K562 (cell line): ENCODE measurements around the gene SLC24A1. TPM values are rescaled to one million over a fixed set of nuclear protein-coding genes. Genes with fewer than 3 reads are reported as not detected.

Experiments
- ATAC-seq: fragments of 200-7000 bp; cut with Tn5 transposase; 3 replicates; pipeline ENCODE4 v1.9.1; 2020; ENCODE audit warnings: moderate library complexity
- BruUV-seq: library from RNA; stranded (reverse); fragments of 400-500 nt; replicated peaks from 2 replicates; lab custom pipeline; 2021; lab: Mats Ljungman, UMichigan
- CTCF ChIA-PET: fragments of 300-600 bp; formaldehyde crosslinking; extraction: SDS; loops from one replicate; lab custom pipeline; 2021; ENCODE audit warnings: low intra/inter-chr PET ratio; lab: Yijun Ruan, JAX
- POLR2A ChIA-PET: fragments of 300-600, 350-650 bp; sonication (Branson Sonifier 250); formaldehyde crosslinking; extraction: SDS; loops from one replicate; lab custom pipeline; 2021; ENCODE audit warnings: antibody characterized with exemption, inconsistent platforms; lab: Yijun Ruan, JAX
- DNase-seq, 4 experiments: peaks; one replicate each; pipeline versions ENCODE4 v3.0.0 to v3.0.0-alpha.2; 2011 to 2018; ENCODE audit warnings: low spot score in 3 of 4, mixed read lengths in 3 of 4; ENCODE audit errors: extremely low read depth in 1 of 4
- FAIRE-seq: peaks from 2 replicates; lab custom pipeline; 2011; peaks lifted over from hg19 to GRCh38; lab: Jason Lieb, UNC
- H2AFZ ChIP-seq: 2 replicates; pipeline ENCODE4 v1.6.0; 2011; ENCODE audit warnings: low read depth, low read length, control low read depth, inconsistent platforms
- H3K27ac ChIP-seq: fragments of 200-600 bp; 3 replicates; pipeline ENCODE4 v1.8.0; 2011; ENCODE audit warnings: low read depth, mild to moderate bottlenecking, control low read depth, inconsistent platforms, low read length, moderate library complexity, mixed read lengths; ENCODE audit errors: extremely low read depth
- H3K27me3 ChIP-seq, 2 experiments: fragments of 300-600 bp in 1 of 2; 2 replicates in 1 of 2; 3 replicates in 1 of 2; pipeline versions ENCODE4 v1.6.0 to v1.8.0; 2011; ENCODE audit warnings: inconsistent platforms in 2 of 2, low read length in 2 of 2, mild to moderate bottlenecking in 1 of 2, mixed read lengths in 1 of 2, moderate library complexity in 1 of 2; ENCODE audit not compliant: control insufficient read depth in 2 of 2, insufficient read depth in 2 of 2
- H3K36me3 ChIP-seq: fragments of 300-600 bp; 3 replicates; pipeline ENCODE4 v1.8.0; 2011; ENCODE audit warnings: mild to moderate bottlenecking, low read length, inconsistent platforms; ENCODE audit not compliant: control insufficient read depth, insufficient read depth
- H3K4me1 ChIP-seq, 2 experiments: fragments of 200-600 bp in 1 of 2; replicated peaks in 1 of 2; 2 replicates in 1 of 2; 3 replicates in 1 of 2; pipeline versions ENCODE4 v1.5.1 to v1.8.0; 2011; ENCODE audit warnings: inconsistent platforms in 2 of 2, low read length in 2 of 2, mild to moderate bottlenecking in 1 of 2, mixed read lengths in 1 of 2, moderate library complexity in 1 of 2; ENCODE audit not compliant: control insufficient read depth in 2 of 2, insufficient read depth in 2 of 2
- H3K4me2 ChIP-seq: 2 replicates; pipeline ENCODE4 v1.6.1; 2011; ENCODE audit warnings: low read length, control low read depth, inconsistent platforms, mixed read lengths; ENCODE audit not compliant: insufficient read depth
- H3K4me3 ChIP-seq: fragments of 200-600 bp; sonication (generic), shearing (Covaris generic); 2 replicates; pipeline ENCODE4 v1.5.1; 2016; ENCODE audit warnings: control low read depth, inconsistent platforms
- H3K79me2 ChIP-seq: fragments of 200-600 bp; 3 replicates; pipeline ENCODE4 v1.8.0; 2011; ENCODE audit warnings: low read length, inconsistent platforms; ENCODE audit not compliant: control insufficient read depth, insufficient read depth
- H3K9ac ChIP-seq, 2 experiments: 2 replicates each; pipeline versions ENCODE4 v1.6.0 to v1.6.1; 2011; ENCODE audit warnings: low read depth in 2 of 2, low read length in 2 of 2, control low read depth in 1 of 2, inconsistent platforms in 1 of 2, mild to moderate bottlenecking in 1 of 2, mixed read lengths in 1 of 2; ENCODE audit not compliant: insufficient read depth in 1 of 2
- H3K9me1 ChIP-seq: one replicate; pipeline ENCODE4 v1.6.0; 2011; ENCODE audit warnings: inconsistent platforms, mild to moderate bottlenecking, low read length, moderate library complexity; ENCODE audit not compliant: control insufficient read depth, insufficient read depth
- H3K9me3 ChIP-seq: replicated peaks from 2 replicates; pipeline ENCODE4 v1.5.1; 2011; ENCODE audit warnings: low read depth, low read length, inconsistent platforms; ENCODE audit not compliant: control insufficient read depth, insufficient read depth
- H4K20me1 ChIP-seq: replicated peaks from 2 replicates; pipeline ENCODE4 v1.6.1; 2011; ENCODE audit warnings: low read length, inconsistent platforms, mixed read lengths; ENCODE audit not compliant: control insufficient read depth, insufficient read depth
- FOSL1 ChIP-seq: fragments of 200-800 bp; sonication (Bioruptor generic); conservative IDR thresholded peaks from 2 replicates; pipeline ENCODE4 v1.6.1; 2016; ENCODE audit warnings: missing genetic modification characterization, missing compliant biosample characterization
- HOXB6 ChIP-seq: fragments of 250-450 bp; sonication (Bioruptor Pico); IDR thresholded peaks from 2 replicates; pipeline ENCODE4 v1.5.1; 2022; ENCODE audit warnings: mild to moderate bottlenecking, borderline replicate concordance
- POLR2A ChIP-seq: fragments of 450-650 bp; conservative IDR thresholded peaks from 2 replicates; pipeline ENCODE4 v1.6.1; 2016
- RBM25 ChIP-seq: fragments of 200-400 bp; formaldehyde crosslinking; IDR thresholded peaks from 2 replicates; pipeline ENCODE4 v1.6.1; 2018; ENCODE audit warnings: low read length, low read depth, moderate library complexity; ENCODE audit not compliant: severe bottlenecking
- TRIM24 ChIP-seq, 2 experiments: fragments of 450-650 bp; IDR thresholded peaks; 2 replicates each; pipeline ENCODE4 v1.6.1; 2016
- WGBS: fragments of 100-300 bp; shearing (Covaris generic); methylation state at CpG from one replicate; pipeline ENCODE4 v1.1.6; 2016; ENCODE audit warnings: low coverage, mixed read lengths; ENCODE audit not compliant: insufficient coverage; ENCODE audit errors: missing lambda C conversion rate; 5-methylcytosine and 5-hydroxymethylcytosine counted together
- in situ Hi-C: fragments of 300-500 bp; cut with MboI; formaldehyde crosslinking; loops from 4 replicates; pipeline ENCODE4 v1.15.0; 2018; ENCODE audit warnings: inconsistent platforms, mixed read lengths
- intact Hi-C: fragments of 100-400 bp; cut with micrococcal nuclease; formaldehyde crosslinking; loops from 2 replicates; pipeline ENCODE4 v1.14.2; 2022
- polyA plus RNA-seq, 8 experiments: library from polyadenylated mRNA; depleted of rRNA in 4 of 8; stranded (reverse) in 5 of 8; unstranded in 3 of 8; fragments of >200 nt; fragmentation: Nextera tagmentation in 2 of 8; fragmentation: Illumina TruSeq in 1 of 8; extraction: Ambion mirVana in 2 of 8; extraction: Trizol in 1 of 8; gene quantifications; 2 replicates each; pipeline versions ENCODE4 v1.2.1 to v1.2.3, GENCODE V29; 2011 to 2014; ENCODE audit warnings: inconsistent platforms in 1 of 8, missing spikeins in 1 of 8
- total RNA-seq, 7 experiments: library from RNA; depleted of rRNA in 6 of 7; stranded (reverse); fragments of >200 nt in 6 of 7; fragmentation: Illumina TruSeq in 2 of 7; extraction: Trizol in 2 of 7; gene quantifications; 2 replicates each; pipeline versions ENCODE4 v1.2.1 to v1.2.3, GENCODE V29; 2011 to 2021; ENCODE audit warnings: low replicate concordance in 1 of 7

SLC24A1 gene
- total and polyA plus RNA-seq, 9 of the 15 experiments (the other 6 are each of a cell fraction or from before 2014, with no cell fraction given): 3.1 to 8.2 (median 5.5) TPM

- Histone ChIP-seq H4K20me1 (no peaks in the 10 kb centered on the region), H3K9me3 (no peaks in the 10 kb centered on the region), H3K27me3 (no peaks in the 10 kb centered on the region), H3K27ac (no peak overlapping the region), H3K36me3 (peaks cover 9% of the 10 kb centered on the region; the same call in 2 of the 3 replicates), H3K4me2 (no peak overlapping the region), H3K79me2 (no peaks in the 10 kb centered on the region), H3K9me1 (no peaks in the 10 kb centered on the region), H2AFZ (no peak overlapping the region), H3K9ac (no peak overlapping the region), H3K4me1 (peaks cover 0 to 7% of the 10 kb centered on the region in 2 experiments; a peak in 2 of 5 replicates), H3K4me3 (no peak overlapping the region)
- intact Hi-C loops (no loop called here), in situ Hi-C loops (no loop called here)
- FAIRE-seq (no peak), ATAC-seq (peak; percentile 72), DNase-seq (peak in 1 of 4 experiments; percentile 22)
- no peak for TF ChIP-seq TRIM24 (IDR thresholded peaks at IDR 0.05)
- TF ChIP-seq POLR2A: 0 out of 2 replicates have a peak, but pooled peaks have one; percentile 30
- WGBS: 57% methylated on average over 11 of the region's 11 CpGs
- no TSS peak for BruUV-seq
- CTCF ChIA-PET: no interaction called here
- POLR2A ChIA-PET: interaction anchor here (0.8 to 1.1 kb wide), 6 partner anchors 8 to 34 kb away, joined by 3 to 4 read pairs (median 3); no protein-coding TSS in a partner anchor
Measured at GRCh38 chr15:65651831-65652749, 30.4 kb downstream of the SLC24A1 start.

GRCh38 chr15:65653341-65653740 is 31.6 kb downstream of the SLC24A1 start:
- ChIA-PET POLR2A (interaction anchor here (1.1 to 1.4 kb wide), 2 partner anchors 9 to 18 kb away, joined by 3 to 4 read pairs; no protein-coding TSS in a partner anchor), CTCF (no interaction called here)
- Histone ChIP-seq H2AFZ (no peak overlapping the region), H3K4me1 (peaks cover 0 to 7% of the 10 kb centered on the region in 2 experiments; a peak in 2 of 5 replicates), H3K27ac (no peak overlapping the region), H3K9me3 (no peaks in the 10 kb centered on the region), H3K4me3 (no peak overlapping the region), H4K20me1 (no peaks in the 10 kb centered on the region), H3K9ac (no peak overlapping the region), H3K4me2 (no peak overlapping the region), H3K9me1 (no peaks in the 10 kb centered on the region), H3K27me3 (no peaks in the 10 kb centered on the region), H3K36me3 (peaks cover 9% of the 10 kb centered on the region; the same call in 2 of the 3 replicates), H3K79me2 (no peaks in the 10 kb centered on the region)
- no peak for ATAC-seq
- BruUV-seq: no TSS peak
- TF ChIP-seq RBM25 (peak; percentile 57), HOXB6 (CRISPR knock-in tag) (no peak), FOSL1 (tag) (peak; percentile 30; the same call in 1 of the 2 replicates)
- no peak for FAIRE-seq
- DNase-seq: no peak
- in situ Hi-C loops: no loop called here
- intact Hi-C loops: no loop called here
